GM12875 (cell line): Measurements from ENCODE around the gene ANKRD17.

Source experiments
- H3K4me3 ChIP-seq: one replicate; pipeline ENCODE4 v1.5.1; 2011; ENCODE audit warnings: low read depth, low read length, control low read depth
- CTCF ChIP-seq: IDR thresholded peaks from 2 replicates; pipeline ENCODE4 v1.5.1; 2011; ENCODE audit warnings: low read depth, mild to moderate bottlenecking, control low read depth, inconsistent platforms, low read length, moderate library complexity, borderline replicate concordance; ENCODE audit not compliant: insufficient read depth

Gene ANKRD17

GRCh38 chr4:73070074-73070390, 188.6 kb downstream of the ANKRD17 start:
- peak overlapping the region; percentile 67 for H3K4me3 ChIP-seq
- TF ChIP-seq CTCF, result no peak

- H3K4me3 ChIP-seq, result peak within 1 kb of the TSS; percentile 67
- 0 out of 2 replicates have a peak, but pooled peaks have one; percentile 15 for TF ChIP-seq CTCF
These were observed 189.1 kb downstream of the ANKRD17 start, which contains the start of gene COX18 for GRCh38 chr4:73069338-73070073. Gene COX18, minus strand, starts transcription at chr4:73069716. Its CDS starts 67 bp downstream, at chr4:73069649.

GRCh38 chr4:73068491-73069337, 189.9 kb downstream of the ANKRD17 start:
- no peak for TF ChIP-seq CTCF
- H3K4me3 ChIP-seq, result peak overlapping the region; percentile 67

GRCh38 chr4:73067971-73068394, 190.6 kb downstream of the ANKRD17 start:
- TF ChIP-seq CTCF, result no peak
- H3K4me3 ChIP-seq, result peak overlapping the region; percentile 67

- no peak overlapping the region for H3K4me3 ChIP-seq
- no peak for TF ChIP-seq CTCF
These were observed 191.7 kb downstream of the ANKRD17 start for GRCh38 chr4:73066928-73067327.

- H3K4me3 ChIP-seq, result no peak overlapping the region
- no peak for TF ChIP-seq CTCF
These were observed 192.2 kb downstream of the ANKRD17 start for GRCh38 chr4:73066445-73066844.

GRCh38 chr4:73064536-73064935, 194.1 kb downstream of the ANKRD17 start:
- no peak overlapping the region for H3K4me3 ChIP-seq
- no peak for TF ChIP-seq CTCF
